Hypothalamus (tissue), 51 donors: Measurements from ENCODE around the gene CTIF.
A peak's percentile ranks its signal among the peaks of the same experiment; 100 is the strongest.

ENCODE experiments used
- DNase-seq, 51 donors: peaks; one replicate each; lab custom pipeline; 2025; lab: John Stamatoyannopoulos, UW

The CTIF gene

GRCh38 chr18:48673853-48674721 is 135.3 kb downstream of the CTIF start:
- no peak for DNase-seq

DNA sequence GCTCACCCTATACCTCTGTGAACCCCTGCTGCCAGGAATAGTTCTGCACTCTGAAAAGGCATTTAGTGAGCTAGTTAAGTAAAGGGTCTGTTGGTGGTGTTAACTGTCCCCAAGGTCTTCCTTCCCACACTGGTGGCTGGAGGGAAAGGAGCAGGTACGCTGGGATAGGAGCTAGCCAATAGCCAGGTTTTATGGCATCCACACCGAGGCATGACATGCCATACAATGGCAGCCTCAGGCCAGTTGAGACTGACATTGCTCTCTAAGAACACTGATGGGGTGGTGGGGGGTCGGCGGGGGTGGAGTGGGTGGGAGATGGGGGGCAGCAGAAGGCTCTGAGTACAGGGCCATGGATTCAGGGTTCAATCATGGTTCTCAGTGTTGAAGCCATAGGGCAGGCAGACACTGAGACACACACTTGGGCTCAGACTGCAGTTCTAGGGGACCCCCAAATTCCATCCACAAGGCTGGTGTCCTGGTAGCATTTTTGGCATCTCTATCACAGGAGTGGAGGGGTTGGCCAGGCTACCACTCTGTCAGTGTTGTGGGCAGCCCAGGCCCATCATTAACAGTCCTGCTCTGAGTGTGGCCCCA is 136.0 kb downstream of the CTIF start:
- DNase-seq, result no peak

DNA sequence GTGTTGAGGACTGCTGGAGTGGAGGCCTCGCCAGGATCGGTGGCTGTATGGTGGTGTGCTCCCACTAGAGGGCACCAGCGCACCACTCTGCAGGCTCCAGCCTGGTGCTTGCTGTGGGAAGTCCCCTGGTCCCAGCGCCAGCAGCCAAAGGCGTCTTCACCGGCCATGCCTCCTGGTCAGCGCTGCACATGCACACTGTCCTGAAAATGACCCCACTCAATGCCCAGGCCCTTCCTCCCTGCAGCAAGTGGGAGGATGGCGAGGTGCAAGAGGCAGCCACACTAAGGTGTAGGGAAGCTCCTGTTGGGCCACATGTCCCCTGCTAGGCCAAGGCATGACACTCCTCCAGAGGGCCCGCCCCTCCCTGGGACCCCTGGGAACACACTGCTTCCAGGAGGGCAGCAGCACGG is 136.5 kb downstream of the CTIF start:
- DNase-seq, result peak in 50 of 51 donors; percentile 24 to 93 (median 77)

- DNase-seq, result no peak
These were observed 137.1 kb downstream of the CTIF start for GRCh38 chr18:48675912-48676311.

- no peak for DNase-seq
These were observed 137.5 kb downstream of the CTIF start for GRCh38 chr18:48676346-48676745.

DNA sequence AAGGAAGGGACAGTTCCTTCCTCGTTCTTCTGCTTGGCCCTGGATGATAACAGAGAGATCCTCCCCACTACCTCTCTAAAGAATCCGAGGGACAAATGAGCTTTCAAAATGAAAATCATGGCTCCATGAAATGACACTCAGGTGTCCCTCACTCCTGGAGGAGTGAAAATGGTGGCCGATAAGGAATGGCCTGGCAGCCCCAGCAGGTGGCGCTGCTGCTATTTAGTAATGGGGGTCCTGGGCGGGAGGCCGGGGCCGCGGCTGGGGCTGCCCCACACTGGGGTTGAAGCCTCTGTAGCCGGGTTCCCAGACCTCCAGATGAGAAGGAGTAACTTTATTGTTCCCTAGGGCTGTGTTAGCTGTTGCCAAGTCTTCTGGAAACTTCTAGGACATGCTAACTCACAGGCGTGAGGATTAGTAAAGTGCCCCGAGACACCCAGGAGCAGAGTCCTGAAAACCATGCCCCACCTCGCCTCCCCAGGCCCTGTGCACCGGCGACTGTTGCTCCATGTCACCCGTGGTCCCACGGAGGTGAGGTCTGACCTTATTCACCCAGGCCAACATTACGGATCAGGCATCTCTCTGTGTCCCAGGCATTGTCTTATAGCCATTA is 138.0 kb downstream of the CTIF start:
- DNase-seq, result peak in 39 of 51 donors; percentile 11 to 79 (median 51)

DNA sequence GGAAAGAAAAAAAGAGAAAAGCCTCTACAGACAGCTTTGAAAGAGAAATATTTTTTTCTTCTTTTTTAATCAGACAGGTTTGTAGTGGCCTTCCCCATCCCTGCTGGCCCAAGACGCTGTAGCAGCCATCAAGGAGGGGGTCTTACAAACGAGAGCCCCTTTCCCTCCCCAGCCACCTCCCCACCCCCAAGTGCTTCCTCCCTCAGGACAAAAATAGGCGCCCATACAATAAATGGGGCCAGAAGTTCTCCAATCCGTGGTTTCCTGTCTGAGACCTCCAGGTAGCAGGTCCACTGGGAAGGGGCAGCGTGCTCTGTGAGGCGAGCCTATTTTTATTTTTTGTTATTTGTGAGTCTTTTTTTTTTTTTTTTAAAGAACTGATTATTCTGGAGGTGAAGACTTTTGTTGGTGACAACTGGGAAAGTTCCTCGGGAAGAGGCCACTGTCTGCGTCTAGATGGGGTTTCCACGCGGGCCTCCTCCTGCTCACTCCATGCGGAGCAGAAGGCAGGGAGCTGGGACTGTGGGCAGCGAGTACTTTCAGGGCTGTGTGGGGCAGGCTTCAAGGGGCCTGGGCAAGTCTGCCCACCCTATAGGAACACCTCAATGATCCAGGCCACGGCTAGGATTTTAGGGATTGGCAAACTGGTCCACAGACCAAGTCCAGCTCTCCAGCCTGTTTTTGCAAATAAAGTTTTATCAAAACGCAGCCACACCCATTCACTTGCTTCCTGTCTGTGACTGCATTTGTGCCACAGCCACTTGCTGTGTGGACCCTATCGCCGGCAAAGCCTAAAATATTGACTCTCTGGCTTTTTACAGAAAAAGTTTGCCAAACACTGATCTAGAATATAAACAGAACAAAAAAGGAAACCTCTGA is 139.6 kb downstream of the CTIF start:
- no peak for DNase-seq

DNA sequence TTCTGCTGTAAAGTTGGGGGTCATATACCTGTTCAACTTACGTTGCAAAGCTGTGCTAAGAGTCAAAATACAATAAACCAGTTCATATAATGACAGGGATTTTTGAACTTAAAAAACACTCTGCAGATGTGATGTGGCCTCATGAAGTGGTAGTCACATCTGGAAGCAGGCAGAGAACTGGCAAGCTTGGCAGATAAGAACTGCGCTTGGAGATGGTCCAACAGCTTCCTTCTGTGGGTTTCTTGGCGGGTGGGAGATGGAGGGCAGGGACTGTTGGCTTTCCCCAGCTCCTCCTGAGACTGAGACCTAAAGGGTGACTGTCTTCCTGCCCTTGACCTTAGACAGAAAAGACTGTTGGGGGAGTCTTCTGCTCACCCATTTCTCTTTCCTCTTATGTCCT is 140.4 kb downstream of the CTIF start:
- no peak for DNase-seq

GRCh38 chr18:48680339-48681250 is 141.8 kb downstream of the CTIF start:
- DNase-seq, result peak in 34 of 51 donors; percentile 12 to 76 (median 46)

- DNase-seq, result no peak
These were observed 143.9 kb downstream of the CTIF start for GRCh38 chr18:48682768-48683167.

DNA sequence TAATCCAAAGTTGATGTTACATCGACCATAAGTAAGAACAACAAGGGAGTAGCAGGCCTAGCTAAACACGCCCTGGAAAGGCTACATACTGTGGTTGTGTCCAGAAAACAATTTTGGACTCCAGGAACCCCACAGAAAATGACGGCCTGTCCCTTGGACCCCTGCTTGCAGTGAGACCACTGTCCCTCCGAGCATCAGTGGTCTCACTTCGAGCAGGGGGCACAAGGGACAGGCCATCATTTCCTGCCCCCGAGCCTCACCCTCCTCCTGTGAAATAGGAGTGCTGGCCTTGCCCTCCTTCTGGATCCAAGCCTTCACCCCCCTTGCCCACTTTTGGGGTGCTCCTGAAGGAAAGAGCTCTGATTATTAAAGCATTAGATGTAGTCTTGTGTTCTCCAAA is 144.4 kb downstream of the CTIF start:
- DNase-seq, result no peak

DNA sequence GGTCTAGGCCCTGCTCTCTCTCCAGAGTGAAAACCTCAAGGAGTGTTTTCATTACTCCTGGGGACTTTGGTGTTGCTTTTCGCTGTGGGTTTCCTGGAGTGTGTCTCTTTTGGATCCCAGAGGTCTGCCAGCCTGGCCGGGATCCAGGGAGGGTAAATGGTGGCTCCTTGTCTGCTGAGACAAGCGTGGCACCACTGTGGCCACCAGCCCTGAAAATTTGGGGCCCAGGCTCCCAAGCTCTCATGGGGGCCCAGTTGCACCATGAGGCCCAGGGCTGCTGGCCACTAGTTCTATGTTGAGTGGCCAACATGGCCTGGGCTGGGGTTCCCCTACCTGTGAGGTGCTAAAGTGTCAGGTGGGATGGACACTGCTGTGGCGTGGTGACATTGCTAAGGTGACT is 144.8 kb downstream of the CTIF start:
- no peak for DNase-seq

GRCh38 chr18:48687346-48688042 is 148.7 kb downstream of the CTIF start:
- DNase-seq, result peak in 13 of 51 donors; percentile 4 to 61 (median 27)

GRCh38 chr18:48688961-48689360 is 150.1 kb downstream of the CTIF start:
- peak in 13 of 51 donors; percentile 15 to 49 (median 27) for DNase-seq

DNA sequence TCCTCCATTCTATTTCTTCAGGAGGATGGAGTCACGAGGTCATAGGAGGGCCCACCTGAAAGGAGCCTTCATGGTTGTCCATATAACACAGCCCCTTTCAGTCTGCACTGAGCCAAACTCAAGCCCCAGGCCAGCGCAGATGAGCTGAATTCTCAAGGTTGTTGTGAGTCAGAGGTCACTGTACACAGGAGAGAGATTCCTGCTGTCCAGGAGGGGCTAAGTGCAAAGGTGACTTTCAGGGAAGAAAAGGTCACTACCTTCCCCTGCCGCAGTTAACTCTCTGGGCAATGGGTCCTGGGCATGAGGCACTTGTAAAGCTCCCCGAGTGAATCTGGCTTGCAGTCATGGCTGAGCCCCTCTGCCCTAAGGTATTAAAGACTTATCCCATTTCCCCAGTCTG is 150.7 kb downstream of the CTIF start:
- DNase-seq, result no peak

DNA sequence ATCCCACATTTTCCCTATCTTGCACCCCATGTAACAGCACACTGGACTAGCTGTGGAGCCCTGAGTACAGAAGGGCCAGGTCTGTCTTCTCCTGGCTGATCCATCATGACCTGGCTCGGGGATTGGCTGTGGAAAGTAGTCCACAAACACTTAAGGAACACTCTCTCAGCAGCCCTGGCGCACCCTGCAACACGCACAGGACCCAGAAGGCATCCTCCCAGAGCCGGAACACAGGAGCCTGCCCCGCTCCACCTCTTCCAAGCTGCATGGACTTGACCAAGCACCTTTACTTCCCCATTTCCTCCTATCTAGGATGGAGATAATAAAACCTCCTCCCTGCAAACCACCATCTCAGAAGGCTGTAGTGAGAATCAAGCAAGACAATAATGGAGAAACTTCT is 151.7 kb downstream of the CTIF start:
- DNase-seq, result no peak

DNA sequence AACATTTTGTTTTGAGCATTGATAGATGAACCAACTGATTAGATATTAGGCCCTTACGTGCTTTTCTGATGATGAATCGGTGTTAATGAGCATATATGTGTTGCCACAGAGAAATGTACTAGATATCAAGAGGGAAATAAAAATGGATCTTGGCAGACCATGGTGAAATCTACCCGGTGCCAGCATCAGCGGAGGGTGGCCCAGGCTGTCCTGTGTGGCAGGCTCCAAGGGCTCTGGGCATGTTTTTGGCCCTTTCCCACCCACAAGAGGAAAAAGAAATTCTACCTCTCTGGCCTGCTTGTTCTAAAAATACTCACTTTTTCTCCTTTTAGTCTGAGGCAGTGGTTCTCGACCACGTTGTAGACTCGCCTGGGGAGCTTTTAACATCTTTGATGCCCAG is 154.2 kb downstream of the CTIF start:
- DNase-seq, result no peak

- DNase-seq, result no peak
These were observed 154.9 kb downstream of the CTIF start for GRCh38 chr18:48693625-48694262.
